Measurements from ENCODE around the gene GOLM1. TPM values are rescaled to one million over a fixed set of nuclear protein-coding genes. Genes with fewer than 3 reads are reported as not detected.
A peak's percentile ranks its signal among the peaks of the same experiment; 100 is the strongest.

The GOLM1 gene
- total RNA-seq, 1 donor from 2014 or later: 92.6 TPM

DNA sequence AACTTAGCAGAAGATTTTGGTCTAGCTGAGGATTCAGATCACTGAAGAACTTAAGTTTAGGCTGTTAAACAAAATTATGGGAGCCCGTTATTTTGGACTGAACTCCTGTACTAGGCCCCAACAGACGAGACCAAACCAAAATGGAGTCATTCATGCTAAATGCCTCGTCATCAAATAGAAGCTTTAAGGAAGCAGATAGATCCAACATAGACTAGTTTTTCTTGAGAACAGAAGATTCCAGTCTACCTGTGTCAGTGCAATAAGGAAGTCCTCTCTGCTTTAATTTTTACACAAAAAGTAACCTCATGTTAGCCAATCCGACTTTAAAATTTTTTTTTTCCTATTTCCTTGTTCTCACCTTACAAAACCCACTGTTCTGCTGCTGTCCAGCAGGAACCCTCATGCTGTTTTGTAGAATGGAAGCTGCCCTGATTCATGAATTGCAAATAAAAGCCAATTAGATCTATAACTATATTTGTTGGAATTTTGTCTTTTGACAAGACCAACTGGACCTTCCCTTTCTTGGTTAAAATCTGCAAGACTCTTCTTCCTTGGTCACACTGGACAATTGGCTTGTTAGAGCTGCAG is 29.0 kb upstream of the GOLM1 start:
- H3K36me3 ChIP-seq (ENCODE audit: control insufficient read depth, insufficient read depth, low read length): no peaks in the 10 kb centered on the region
- TF ChIP-seq, protein P1, sequence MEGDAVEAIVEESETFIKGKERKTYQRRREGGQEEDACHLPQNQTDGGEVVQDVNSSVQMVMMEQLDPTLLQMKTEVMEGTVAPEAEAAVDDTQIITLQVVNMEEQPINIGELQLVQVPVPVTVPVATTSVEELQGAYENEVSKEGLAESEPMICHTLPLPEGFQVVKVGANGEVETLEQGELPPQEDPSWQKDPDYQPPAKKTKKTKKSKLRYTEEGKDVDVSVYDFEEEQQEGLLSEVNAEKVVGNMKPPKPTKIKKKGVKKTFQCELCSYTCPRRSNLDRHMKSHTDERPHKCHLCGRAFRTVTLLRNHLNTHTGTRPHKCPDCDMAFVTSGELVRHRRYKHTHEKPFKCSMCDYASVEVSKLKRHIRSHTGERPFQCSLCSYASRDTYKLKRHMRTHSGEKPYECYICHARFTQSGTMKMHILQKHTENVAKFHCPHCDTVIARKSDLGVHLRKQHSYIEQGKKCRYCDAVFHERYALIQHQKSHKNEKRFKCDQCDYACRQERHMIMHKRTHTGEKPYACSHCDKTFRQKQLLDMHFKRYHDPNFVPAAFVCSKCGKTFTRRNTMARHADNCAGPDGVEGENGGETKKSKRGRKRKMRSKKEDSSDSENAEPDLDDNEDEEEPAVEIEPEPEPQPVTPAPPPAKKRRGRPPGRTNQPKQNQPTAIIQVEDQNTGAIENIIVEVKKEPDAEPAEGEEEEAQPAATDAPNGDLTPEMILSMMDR (IDR thresholded peaks at IDR 0.05; ENCODE audit: insufficient read depth, low read length, poor library complexity, severe bottlenecking): no peak
- DNase-seq (ENCODE audit: low read depth): no peak
- H3K27me3 ChIP-seq (ENCODE audit: control insufficient read depth, insufficient read depth, low read length): no peaks in the 10 kb centered on the region
- no peak overlapping the region for H3K4me3 ChIP-seq (ENCODE audit: low read depth, low read length)

DNA sequence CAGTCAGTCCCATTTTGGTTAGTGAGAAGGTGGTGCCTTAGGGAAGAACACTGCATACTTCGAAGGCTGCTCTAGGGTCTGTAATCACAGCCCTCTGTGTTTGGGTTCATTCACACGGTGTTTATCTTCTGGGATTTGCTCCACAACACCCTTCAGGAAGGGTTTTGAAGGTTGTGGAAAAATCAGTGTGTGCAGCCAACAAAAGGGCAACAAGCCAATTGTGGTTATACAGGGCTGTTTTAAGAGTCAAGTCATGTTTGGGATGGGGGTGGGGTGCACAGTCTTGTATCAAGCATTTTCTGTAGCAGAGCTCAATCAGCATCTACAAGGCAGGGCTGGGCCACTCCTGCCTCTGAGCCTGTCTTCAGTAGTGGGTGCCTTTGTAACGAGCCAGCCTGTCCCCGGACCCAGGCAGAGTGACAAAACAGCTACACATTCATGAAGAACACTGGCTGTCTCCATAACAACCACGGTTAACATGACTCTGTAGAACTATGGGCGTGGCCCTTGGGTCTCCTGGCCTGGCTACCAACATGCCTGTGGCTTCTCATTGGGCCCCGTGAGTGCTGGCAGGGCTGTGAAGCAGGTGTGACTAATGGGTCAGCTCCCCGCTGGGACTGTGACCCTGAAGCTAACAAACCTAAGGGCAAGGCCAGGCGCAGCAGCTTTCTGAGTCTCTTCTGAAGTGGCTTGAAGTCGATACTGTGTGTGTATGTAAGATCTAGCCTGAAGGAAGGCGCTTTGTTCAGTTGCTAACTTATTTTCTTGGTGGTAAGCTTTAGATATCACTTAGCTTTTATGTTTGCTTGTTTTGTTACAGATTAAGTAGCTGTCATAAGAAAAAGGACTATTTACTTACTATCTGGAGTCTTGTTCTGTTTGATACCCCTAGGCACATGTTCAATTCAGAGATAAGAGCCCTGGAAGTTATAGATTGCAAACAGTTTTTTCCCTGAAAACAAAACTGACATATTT is 27.9 kb upstream of the GOLM1 start:
- H3K4me3 ChIP-seq (ENCODE audit: low read depth, low read length): no peak overlapping the region
- peak; percentile 93 for DNase-seq (ENCODE audit: low read depth)

DNA sequence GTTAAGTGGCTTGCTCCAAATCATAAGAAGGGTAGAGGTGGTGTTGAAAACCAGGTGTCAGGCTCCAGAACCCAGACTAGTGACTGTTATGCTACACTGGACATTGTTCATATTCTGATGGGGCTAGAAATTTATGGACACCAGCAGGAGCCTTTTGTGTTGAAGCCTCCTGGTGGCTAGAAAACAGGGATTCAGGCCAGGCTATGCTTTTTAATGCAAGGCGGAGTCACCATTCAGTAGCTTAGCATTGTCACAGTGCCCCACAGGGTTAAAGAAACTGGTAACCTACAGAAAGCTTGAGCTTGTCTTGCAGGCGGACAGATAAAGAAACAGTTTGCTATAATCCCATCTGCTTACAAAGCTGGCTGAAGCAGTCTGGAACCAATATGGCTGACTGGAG is 23.0 kb upstream of the GOLM1 start:
- Histone ChIP-seq H3K4me3 (ENCODE audit: low read depth, low read length) (no peak overlapping the region), H3K27me3 (ENCODE audit: control insufficient read depth, insufficient read depth, low read length) (no peaks in the 10 kb centered on the region), H3K36me3 (ENCODE audit: control insufficient read depth, insufficient read depth, low read length) (no peaks in the 10 kb centered on the region)
- TF ChIP-seq, protein P1 (IDR thresholded peaks at IDR 0.05; ENCODE audit: insufficient read depth, low read length, poor library complexity, severe bottlenecking): no peak
- DNase-seq (ENCODE audit: low read depth): no peak

More for the DNA sequence above, 27.9 kb upstream of the GOLM1 start:
- TF ChIP-seq, protein P1 (IDR thresholded peaks at IDR 0.05; ENCODE audit: insufficient read depth, low read length, poor library complexity, severe bottlenecking): no peak
- no peaks in the 10 kb centered on the region for H3K27me3 ChIP-seq (ENCODE audit: control insufficient read depth, insufficient read depth, low read length)
- no peaks in the 10 kb centered on the region for H3K36me3 ChIP-seq (ENCODE audit: control insufficient read depth, insufficient read depth, low read length)

DNA sequence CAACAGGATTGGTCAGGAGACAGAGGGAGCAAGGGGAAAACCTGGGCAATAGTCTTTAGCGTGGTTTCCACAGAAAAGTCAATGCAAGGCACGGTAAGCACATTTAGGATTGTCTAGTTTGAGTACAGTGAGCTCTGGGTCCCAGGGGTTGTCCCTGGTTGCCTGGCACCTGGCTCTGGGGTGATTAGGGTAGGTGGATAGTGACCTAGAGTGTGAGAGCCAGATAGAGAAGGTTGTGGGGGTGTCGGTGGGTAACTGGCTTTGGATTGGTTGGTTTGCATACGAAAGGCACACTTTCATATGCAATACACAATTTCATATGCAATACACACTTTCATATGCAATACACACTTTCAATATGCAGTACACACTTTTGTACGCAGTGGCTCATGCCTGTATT is 20.1 kb upstream of the GOLM1 start:
- Histone ChIP-seq H3K27me3 (ENCODE audit: control insufficient read depth, insufficient read depth, low read length) (no peaks in the 10 kb centered on the region), H3K4me3 (ENCODE audit: low read depth, low read length) (no peak overlapping the region), H3K36me3 (ENCODE audit: control insufficient read depth, insufficient read depth, low read length) (no peaks in the 10 kb centered on the region)
- no peak for DNase-seq (ENCODE audit: low read depth)
- TF ChIP-seq, protein P1 (IDR thresholded peaks at IDR 0.05; ENCODE audit: insufficient read depth, low read length, poor library complexity, severe bottlenecking): no peak

DNA sequence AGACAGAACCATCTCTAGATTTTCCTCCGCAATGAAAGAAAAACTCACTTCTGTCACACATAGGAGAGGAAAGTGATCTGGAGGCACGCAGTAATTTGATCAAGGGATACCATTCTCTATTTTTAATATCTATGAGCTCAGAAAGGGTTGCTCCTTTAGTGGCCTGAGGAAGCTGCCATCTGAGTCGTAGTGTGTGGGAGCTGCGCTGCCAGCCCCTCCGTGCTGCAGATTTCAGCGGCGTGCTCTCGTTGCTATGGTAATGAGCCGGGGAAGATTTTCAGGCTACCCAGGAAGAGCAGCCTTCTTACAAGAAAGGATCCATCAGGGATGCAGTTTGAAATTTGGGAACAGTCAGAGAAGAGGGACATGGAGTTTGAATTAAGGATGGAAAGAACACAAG is 17.1 kb upstream of the GOLM1 start:
- Histone ChIP-seq H3K4me3 (ENCODE audit: low read depth, low read length) (no peak overlapping the region), H3K27me3 (ENCODE audit: control insufficient read depth, insufficient read depth, low read length) (no peaks in the 10 kb centered on the region), H3K36me3 (ENCODE audit: control insufficient read depth, insufficient read depth, low read length) (no peaks in the 10 kb centered on the region)
- DNase-seq (ENCODE audit: low read depth): no peak
- TF ChIP-seq, protein P1 (IDR thresholded peaks at IDR 0.05; ENCODE audit: insufficient read depth, low read length, poor library complexity, severe bottlenecking): no peak

Data from kidney epithelial cell (primary cell).